Activated CD4-positive, CD25-positive, alpha-beta regulatory T cell treated with anti-CD3 and anti-CD28 coated beads, Interleukin-2, amount 50 U/mL, for 16 hours (primary cell): ENCODE data around the gene OLIG1.

ENCODE experiments used
- DNase-seq: peaks from one replicate; pipeline ENCODE4 v3.0.0-alpha.2; 2020; ENCODE audit warnings: low read depth, low spot score

The OLIG1 gene

DNA sequence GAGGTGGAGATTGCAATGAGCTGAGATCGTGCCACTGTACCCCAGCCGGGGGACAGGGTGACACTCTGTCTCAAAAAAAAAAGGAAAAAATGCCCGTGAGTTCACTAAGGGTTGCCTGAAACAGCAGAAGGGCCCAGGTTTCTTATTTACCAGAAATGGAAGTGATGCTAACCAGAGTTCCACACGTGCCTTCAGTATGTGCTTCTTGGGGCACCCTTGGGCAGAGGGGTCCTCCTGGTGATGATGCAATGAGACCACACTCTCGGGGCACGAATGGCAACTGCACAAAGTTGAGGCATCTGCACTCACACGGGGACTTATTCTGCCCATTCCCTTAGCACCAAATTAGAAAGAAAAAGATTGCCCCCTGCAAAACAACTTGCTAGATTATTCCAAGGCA is 29.2 kb downstream of the OLIG1 start:
- DNase-seq: no peak

DNA sequence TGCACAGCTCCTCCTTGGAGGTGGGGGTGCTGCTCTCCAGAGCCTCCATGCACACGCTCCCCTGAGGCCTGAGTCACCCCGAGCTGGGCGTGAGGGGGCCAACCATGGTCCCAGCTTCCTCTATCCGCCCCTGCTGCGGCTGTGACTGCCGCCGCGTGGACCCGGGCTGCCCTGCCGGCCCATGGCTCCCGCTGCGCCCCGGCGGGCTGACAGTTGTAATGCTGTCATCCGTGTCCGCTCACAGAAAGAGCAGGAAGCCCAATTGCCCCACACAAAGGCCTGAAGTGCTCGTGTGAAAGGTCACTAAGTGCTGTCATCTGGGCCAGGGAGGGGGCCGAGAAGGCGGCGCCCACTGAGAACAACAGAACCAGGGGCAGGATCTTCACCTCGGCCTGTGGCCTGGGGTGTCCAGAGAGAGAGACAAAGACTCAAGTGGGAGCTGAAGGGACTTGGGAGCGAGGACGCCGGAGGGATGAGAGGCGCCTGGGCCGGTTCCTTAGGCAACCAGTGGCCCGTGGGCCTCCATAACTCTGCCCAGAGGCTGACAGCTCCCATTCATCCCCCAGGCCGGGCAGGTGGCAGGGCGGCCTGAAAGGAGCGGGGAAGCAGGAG is 31.5 kb downstream of the OLIG1 start:
- no peak for DNase-seq

DNA sequence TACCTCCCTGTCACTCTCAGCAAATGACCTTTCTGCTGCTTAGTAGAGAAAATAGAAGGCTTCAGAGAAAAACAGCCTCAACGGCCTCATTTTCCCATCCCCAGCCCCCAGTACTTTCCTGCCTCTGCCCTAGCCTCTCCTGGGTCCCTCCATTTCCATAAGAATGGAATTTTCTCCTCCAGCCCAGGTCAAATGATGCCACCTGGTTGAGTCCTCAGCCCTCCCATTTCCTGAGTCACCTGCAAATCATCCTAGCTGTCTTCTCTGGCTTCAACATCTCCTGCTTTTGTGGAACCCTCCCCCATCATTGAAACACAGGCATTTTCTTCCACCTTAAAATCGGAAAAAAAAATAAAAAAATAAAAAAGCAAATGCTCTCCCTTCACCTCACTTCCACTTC is 35.1 kb downstream of the OLIG1 start:
- DNase-seq: no peak

DNA sequence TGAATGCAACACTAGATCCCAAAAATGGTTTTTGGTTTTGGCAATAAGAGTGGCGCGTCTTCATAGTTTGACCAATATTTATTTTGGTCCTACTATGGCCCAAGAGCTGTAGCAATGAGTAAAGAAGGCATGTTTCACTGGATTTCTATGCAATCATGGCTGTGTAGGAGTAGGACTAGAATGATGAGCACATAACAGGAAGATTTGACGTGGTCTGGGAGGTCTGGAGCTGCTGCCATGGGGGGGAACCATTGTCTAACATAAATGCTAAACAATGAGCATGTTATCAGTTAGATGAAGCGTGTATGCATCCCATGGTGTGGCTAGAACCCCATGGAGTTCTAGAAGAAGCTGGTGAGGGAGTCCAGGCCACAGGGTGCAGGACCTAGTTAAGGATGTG is 38.3 kb downstream of the OLIG1 start:
- DNase-seq: no peak

GRCh38 chr21:33109574-33110339 is 39.8 kb downstream of the OLIG1 start:
- no peak for DNase-seq

DNA sequence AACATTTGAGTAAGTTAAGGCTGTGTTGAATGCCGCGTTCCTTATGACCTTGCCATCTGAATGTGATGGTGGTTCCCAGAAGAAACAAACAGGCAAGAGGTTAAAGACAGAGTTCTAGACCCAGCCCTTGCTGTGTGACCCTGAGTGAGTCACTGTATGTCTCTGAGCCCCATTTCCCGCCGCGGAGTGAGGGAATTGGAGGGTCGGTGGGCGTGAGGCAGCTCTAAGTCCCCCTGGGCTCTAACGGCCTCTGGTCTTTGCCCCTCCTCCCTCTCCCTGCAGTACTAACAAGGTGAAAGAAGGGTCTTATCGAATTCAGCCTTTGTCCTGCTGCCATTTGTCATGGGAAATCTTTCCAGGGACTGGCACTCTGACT is 40.4 kb downstream of the OLIG1 start:
- DNase-seq: no peak

DNA sequence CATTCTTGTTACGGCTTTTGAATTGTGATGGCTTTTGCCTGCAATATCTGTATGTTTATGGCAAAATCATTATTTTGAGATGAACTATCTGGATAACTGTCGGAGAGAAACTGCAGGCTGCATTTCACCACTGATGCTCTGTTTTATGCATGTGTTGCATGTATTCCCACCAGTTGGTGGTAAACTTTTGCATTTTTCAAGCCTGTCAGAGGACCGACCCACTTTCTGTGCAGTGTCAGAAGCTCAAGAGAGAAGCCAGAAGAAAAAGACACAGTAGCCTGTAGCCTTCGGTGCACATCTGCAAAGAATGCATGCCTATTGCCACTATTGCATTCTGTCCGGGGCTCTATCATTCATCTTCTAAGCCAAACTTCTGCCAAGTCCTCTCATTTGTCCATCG is 41.6 kb downstream of the OLIG1 start:
- no peak for DNase-seq

DNA sequence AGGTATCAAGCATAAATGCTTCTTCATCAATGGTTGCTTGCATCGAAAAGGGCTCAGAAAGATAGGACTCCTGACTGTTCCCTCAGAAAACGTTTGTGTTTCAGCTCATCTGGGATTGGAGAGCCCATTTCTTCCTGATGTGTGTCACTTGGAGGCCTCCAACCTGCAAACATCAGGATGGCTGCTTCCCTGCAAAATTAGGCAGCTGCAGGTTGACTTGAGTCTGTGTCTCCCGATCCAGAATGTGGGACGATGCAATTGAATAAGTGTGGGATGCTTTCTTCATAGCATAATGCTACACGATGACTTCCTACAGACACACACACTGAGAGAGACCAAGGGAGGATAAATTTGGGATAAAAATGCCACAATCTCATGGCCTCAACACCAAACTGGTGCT is 42.2 kb downstream of the OLIG1 start:
- DNase-seq: no peak

GRCh38 chr21:33112681-33113080 is 42.7 kb downstream of the OLIG1 start:
- no peak for DNase-seq

GRCh38 chr21:33113131-33113530 is 43.2 kb downstream of the OLIG1 start:
- DNase-seq: no peak

GRCh38 chr21:33114276-33114675 is 44.3 kb downstream of the OLIG1 start:
- no peak for DNase-seq

DNA sequence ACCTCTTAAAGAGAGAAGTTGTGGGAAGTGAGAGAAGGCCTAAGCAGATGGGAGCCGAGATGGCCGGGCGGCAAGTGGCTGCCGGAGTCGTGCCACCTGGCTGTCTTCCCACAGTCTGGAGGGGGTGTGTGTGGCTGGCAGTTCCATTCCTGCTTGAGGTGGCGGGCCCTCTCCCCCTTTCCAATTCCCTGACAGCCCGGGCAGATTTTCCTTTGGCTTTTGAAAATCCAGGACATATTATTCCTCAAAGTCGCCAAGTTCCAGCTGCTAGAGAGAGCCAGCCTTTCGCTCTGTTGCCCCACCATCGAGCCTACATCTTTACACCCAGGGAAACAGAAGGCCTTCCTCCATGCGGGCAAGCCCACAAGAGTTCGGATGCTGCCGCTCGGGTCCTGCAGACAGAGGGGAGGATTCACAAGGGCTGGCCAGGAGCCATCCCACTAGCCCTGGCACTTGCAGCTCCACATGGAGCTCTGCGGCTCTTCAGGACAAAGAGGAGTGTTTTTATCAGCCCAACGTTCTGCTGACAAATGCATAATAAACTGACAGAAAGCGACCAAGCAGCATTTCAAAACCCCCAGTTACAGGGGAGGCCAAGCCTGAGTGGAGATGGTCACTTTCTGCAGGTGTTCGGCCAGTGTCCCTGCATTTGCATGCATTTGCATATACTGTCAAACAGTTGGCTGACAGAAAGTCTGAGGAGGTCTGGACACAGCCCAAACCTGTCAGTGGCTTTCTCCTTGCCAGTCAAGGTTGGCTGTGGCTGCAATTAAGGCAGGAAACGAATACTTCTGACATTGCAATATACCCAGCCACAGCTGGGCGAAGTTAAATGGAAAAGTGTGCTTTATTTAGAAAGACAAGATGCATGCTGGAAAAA is 45.9 kb downstream of the OLIG1 start:
- no peak for DNase-seq

GRCh38 chr21:33116676-33117075 is 46.7 kb downstream of the OLIG1 start:
- DNase-seq: no peak

DNA sequence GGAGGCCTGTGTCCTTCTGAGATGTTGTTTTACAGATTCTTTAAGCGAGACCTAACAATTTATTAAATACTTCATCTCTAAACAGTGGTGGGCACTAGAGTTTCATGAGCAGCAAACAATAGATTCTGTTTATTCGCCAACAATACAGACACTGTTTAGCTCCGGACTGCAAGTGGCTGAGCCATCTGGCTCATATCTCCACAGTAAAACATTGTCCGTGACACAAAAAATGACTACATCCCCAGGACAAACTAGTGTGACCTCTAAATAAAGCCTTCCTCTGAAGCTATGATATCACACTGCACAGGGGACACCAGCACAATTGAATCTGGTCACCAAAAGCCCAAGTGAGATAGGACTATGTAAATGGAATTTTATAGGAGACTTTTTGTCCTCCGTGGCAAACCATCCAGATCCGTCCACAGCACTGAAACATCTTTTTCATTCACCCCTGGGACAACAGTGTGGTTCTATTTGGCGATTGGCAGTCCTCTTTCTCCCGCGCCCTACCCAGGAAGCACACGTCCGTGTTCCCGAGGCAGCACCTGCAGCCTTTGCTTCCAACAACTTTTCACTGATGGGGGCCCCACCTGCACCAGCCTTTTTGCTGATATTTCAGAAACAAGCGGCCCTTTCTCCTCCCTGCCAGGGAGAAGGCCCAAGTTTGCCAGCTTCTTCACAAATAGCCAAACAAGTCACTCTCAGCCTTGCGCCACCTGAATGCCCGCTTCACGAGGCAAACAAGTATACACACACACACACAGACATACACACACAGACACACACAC is 47.4 kb downstream of the OLIG1 start:
- DNase-seq: no peak
